ENCODE results near the gene CCSER1.
"Not testable (repeated sequence)": the region's sequence is repeated elsewhere in the genome, so short reads cannot be mapped to it uniquely, and the experiment has no call there.

The CCSER1 gene

DNA sequence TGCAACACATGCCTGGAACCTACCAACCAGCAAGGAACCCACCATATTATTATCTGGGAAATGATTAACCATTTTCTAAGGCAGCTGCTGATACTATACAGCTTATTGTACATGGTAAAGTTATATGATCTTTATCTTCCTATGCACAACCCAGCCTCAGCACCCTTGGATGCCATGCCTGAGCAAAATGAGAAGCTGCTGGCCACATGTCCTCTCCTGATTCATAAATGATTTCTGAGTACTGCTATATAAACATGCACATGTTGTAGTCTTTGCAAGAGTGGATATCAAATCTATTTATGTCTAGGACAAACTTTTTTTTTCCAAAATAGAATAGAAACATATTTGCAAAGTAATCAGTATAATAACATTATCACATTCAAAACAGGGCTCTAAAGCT is 1043.6 kb downstream of the CCSER1 start:
- DNase-seq (ENCODE audit: low read depth): no peak

DNA sequence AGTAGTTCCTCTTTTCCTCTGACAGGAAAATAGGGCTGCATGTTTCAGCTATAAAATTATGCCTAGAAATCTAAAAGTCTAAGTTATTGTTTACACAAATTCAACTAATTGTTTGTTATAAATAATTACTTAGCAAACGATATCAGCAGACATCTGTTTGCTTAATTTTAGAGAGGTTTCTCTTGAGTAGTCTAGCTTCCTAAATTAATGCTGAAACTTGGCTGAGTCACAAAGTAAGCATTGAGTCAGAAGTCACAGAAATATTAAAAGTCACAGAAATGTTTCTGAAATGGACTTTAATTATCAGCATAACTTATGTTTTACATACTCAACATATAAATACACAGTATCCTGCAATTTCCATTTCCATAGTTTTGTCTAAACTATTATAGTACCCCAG is 1044.0 kb downstream of the CCSER1 start:
- no peak for DNase-seq (ENCODE audit: low read depth)

GRCh38 chr4:91185061-91185460 is 1057.9 kb downstream of the CCSER1 start:
- DNase-seq (ENCODE audit: low read depth): not testable (repeated sequence)

GRCh38 chr4:91198951-91199350 is 1071.8 kb downstream of the CCSER1 start:
- no peak for DNase-seq (ENCODE audit: low read depth)

- DNase-seq (ENCODE audit: low read depth): no peak
These were observed 1080.3 kb downstream of the CCSER1 start for GRCh38 chr4:91207535-91207934.

DNA sequence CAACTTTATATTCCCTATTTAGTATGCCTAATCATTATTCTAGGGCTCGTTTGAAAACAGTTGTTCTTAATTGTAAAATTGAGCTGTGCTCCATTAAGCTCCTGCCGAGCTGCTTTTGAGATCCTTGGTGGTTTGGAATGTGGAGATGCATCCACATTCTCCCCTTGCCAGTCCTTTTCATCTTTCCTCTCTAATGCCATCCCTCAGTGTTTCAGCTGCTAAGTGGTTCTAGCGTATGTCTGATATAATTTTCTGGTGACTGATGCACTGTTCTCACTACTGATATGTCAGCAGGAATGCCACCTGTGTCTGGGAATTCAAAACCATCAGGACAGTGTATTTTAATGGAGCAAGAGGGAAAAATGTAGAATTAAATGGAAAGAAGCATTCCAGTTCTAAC is 1085.0 kb downstream of the CCSER1 start:
- DNase-seq (ENCODE audit: low read depth): no peak

GRCh38 chr4:91217831-91218403 is 1090.7 kb downstream of the CCSER1 start:
- not testable (repeated sequence) for DNase-seq (ENCODE audit: low read depth)

DNA sequence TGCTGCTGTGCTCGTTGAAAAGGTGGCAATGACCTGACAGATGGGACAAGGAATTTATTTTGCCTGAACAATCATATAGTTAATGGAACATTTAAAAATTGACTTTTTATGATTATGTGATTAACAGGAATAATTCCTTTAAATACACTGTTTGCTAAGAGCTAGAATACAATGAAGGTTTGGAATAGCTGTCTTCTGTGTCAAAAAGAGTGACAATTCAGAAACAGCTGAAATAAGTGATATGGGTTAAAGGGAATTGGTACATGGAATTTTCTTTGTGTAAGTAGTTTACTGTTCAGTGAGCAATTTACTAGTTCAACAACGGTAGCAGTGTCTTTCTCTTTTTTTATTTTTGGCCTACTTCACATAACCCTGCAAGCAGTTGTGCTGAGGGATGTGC is 1093.1 kb downstream of the CCSER1 start:
- DNase-seq (ENCODE audit: low read depth): no peak

- DNase-seq (ENCODE audit: low read depth): no peak
These were observed 1094.8 kb downstream of the CCSER1 start for GRCh38 chr4:91222014-91222413.

DNA sequence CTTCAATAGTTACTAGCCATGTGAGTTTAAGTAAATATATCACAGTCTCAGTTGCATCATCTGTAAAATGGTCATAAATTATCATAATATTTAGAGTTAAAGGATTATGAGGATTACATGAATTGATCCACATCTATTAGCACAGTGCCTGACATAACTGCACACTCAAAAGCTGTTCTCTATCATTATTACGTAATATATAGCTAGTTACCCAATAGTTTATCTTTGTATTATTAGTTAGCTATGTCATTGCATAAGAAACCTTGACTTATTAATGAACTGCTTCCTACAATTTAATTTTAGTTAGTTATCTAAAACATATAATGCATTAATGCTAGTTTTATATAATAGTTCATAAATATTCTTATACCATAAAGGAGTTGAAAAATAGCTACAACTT is 1099.7 kb downstream of the CCSER1 start:
- DNase-seq (ENCODE audit: low read depth): no peak

DNA sequence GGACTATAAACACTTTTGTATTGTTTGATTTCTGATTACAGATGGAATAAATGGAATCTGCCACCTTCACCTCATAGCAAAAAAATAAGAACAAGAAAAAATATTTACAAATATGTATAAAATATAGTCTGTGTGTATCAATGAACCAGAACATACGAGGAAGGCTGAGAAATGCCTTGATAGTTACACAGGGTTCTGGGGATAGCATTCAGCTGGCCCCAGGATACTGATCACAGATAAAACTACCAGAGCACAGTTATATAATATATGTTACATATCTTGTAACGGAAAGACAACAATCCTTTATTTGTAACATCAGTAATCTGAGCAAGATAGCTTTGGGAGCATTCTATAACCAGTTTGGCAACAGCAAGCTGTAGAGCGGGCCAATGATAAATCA is 1101.5 kb downstream of the CCSER1 start:
- no peak for DNase-seq (ENCODE audit: low read depth)

DNA sequence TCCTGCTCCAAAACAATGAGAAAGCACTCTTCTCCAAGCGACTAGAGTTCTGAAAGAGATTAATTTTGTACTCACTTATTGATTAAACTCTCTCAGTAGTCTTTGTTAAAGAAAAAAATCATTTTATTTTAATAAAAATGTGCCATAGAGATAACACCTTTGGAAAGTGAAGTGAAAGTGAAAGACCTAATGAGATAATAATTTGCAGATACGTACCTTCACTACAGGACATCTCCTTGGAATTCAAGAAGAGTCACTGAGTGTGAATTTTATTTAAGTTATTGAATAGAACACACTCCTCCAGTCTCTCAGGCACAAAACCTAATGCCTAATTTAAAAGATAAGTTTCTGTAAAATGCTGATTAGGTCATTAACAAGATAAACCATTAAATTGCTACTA is 1106.0 kb downstream of the CCSER1 start:
- no peak for DNase-seq (ENCODE audit: low read depth)

DNA sequence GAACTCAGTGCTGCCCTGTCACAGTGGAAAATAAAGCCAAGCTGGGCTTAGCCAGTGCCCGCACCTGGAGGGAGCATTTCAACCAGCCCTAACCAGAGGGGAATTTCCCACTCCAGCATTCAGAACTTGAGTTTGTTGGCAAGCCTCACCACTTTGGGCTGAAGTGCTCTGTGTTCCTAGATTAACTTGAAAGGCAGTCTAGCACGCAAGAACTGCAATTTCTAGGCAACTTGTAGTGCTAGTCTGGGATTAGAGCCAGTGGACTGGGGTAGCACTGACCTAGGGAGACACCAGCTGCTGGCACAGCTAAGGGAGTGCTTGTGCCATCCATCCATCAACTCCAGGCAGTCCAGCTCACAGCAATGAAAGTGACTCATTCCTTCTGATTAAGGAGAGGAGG is 1115.9 kb downstream of the CCSER1 start:
- DNase-seq (ENCODE audit: low read depth): no peak

DNA sequence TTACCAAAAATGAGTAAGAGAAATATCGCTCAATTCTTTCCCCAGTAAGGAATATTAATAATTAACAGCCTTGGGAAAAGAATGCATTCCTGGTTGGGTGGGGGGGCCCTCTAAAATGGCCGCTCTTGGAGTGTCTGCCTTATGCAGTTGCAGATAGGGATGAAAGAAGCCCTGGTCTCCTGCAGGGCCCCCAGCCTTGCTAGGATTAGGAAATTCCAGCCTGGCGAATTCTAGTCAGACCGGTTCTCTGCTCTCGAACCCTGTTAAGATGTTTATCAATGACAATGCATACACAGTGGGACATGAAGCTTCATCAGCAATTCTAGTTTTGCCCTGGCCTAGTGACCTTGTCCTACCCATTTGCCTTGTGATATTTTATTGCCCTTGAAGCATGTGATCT is 1128.8 kb downstream of the CCSER1 start:
- no peak for DNase-seq (ENCODE audit: low read depth)

DNA sequence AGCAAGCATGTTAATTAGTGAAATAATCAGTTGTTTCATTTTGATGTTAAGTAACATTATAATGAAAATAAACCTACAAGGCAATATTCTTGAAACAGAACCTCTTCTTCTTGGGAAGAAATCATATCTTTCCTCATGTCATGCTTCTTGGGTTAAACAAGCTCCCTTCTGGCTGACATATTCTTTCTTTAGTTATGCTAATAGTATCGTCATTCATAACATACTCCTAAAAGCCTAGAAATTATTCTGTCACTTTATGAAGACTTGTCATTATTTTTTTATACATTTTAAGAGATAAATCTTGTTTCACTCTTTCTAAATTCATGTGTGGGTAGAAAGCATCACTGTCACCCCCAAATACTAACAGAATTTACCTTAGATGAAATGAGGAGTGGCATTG is 1129.6 kb downstream of the CCSER1 start:
- no peak for DNase-seq (ENCODE audit: low read depth)

DNA sequence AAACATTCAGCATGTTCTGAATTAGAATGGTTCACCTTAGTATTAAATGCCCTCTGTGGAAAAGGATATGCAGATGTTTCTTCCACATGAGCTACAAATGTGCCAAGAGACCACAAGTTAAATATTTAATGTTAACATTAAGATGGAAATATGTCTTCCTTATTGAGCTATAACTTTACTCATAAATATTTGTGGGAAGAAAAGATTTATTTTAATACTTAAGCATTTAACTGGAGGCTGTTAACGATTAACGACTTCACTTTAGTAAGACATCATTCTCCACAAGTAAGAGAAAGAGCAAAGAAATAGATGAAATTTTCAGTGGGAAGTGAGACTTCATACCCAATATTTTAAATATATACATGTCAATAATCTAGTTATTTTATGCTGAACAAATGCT is 1130.5 kb downstream of the CCSER1 start:
- no peak for DNase-seq (ENCODE audit: low read depth)

DNA sequence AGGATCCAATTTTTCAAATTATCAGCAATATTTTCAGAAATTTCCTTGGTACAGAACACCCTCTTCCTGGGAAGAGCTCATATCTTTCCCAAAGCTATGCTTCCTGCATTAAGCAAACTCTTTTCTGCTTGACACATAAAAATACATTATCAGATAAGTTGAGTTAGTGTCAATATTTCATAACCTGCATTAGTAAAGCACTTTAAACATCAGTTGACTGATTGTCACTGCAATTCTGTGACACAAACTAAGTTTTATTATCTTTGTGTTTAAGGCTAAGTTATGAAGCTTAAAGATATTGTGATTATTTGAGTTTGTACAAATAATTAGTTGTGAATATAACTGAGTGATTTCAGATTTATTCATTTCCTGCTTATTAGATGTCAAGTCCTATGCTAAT is 1131.1 kb downstream of the CCSER1 start:
- DNase-seq (ENCODE audit: low read depth): no peak

- DNase-seq (ENCODE audit: low read depth): no peak
These were observed 1140.3 kb downstream of the CCSER1 start for GRCh38 chr4:91267543-91267942.

- not testable (repeated sequence) for DNase-seq (ENCODE audit: low read depth)
These were observed 1141.3 kb downstream of the CCSER1 start for GRCh38 chr4:91268481-91268880.

GRCh38 chr4:91268913-91269312 is 1141.7 kb downstream of the CCSER1 start:
- DNase-seq (ENCODE audit: low read depth): no peak

DNA sequence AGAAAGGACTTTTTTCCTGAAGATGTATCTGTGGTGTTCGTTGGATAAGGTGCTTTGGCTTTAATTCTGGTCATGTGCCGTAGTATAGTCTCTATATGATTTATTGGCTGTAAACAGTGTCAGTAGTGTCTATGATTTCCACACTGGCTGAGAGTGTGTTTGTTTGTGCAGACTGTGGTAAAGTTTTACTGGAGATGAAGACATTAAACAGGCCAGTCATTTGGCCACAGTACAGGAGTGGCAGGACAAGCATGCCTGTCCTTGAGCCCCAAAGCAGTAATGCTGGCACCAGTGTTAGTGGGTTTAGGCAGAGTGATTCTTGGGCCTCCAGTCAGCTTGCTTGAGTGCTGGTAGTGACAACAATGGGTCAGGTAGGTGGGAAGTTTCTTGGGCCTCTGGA is 1152.7 kb downstream of the CCSER1 start:
- no peak for DNase-seq (ENCODE audit: low read depth)

DNA sequence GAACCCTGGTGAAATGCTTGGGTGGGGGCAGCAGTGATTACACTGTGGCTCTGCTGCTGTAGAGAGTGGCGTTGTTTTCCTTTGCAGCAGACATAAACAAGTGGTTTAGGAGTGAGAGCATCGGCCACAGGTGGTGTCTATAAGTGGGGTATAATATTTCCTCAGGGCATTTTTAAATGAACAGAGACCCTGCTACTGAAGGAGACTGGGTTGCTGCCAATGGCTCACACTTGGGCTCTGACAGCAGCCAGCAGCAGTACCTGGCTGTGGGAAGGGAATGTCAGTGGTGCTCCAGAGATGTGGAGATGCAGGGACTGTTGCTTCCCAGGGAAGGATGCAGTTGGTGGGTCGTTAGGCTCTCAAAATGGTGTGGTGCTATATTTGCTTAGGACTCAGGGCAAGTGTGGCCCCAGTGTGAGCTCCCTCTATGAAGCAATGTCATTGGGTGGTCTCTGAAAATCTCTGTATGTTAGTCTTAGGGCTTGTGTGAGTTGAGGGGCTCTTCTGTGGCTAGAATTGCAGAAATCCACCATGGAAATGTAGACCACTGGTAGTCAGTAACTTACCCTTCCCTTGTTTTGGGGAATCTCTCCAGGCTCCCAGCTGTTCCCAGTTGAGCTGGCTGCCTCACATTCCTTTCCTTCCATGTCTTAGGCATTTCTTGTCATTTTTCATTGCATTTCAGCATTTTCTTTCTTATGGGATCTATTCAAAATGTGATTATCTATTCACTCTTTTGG is 1153.5 kb downstream of the CCSER1 start:
- DNase-seq (ENCODE audit: low read depth): no peak

DNA sequence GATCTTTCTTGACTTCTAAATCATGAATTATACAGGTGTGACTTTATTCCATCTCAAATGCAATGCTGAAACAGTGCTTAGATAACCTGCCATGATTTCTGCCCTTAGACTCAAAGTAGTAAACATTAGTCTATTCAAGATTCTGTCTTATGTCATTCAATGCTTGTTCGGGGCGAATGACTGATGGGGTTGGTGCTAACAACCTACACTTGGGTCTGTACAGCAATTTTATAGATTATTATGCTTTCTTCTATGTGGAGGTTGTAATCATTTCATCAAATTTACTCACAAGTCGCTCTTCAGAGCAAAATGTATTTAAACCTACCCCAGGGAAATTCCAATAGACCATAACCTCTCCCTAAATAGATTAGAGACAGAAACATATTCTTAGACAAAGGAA is 1155.0 kb downstream of the CCSER1 start:
- no peak for DNase-seq (ENCODE audit: low read depth)

DNA sequence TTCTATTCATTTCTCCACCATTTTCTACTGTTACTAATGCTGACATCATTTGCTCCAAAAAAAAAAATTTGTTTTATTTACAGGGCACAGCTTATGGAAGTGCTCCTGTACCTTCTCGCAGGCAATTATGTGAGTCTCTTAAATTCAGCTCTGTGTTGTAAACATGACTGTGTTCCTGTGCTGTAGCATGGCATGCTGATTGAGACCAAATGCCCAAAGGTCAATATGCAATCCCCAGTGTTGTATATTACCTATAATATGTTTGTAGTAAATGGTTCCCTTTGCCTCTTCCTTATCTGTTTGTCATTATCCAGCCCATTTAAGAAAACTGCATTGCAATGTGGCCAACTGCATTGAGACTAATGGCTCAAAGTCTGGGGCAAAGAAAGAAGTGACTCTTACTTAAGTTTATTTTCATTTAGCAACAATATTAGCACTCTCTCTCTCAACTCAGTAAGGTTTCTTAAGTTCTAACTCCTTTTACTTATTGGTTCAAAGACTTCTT is 1156.6 kb downstream of the CCSER1 start:
- DNase-seq (ENCODE audit: low read depth): no peak

All from T-helper 22 cell (primary cell).